Measurements from ENCODE around the gene CIP2A.

- TF ChIP-seq, protein P1, sequence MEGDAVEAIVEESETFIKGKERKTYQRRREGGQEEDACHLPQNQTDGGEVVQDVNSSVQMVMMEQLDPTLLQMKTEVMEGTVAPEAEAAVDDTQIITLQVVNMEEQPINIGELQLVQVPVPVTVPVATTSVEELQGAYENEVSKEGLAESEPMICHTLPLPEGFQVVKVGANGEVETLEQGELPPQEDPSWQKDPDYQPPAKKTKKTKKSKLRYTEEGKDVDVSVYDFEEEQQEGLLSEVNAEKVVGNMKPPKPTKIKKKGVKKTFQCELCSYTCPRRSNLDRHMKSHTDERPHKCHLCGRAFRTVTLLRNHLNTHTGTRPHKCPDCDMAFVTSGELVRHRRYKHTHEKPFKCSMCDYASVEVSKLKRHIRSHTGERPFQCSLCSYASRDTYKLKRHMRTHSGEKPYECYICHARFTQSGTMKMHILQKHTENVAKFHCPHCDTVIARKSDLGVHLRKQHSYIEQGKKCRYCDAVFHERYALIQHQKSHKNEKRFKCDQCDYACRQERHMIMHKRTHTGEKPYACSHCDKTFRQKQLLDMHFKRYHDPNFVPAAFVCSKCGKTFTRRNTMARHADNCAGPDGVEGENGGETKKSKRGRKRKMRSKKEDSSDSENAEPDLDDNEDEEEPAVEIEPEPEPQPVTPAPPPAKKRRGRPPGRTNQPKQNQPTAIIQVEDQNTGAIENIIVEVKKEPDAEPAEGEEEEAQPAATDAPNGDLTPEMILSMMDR (IDR thresholded peaks at IDR 0.05; ENCODE audit: low read depth, low read length, poor library complexity, severe bottlenecking), result no peak
- TF ChIP-seq EZH2phosphoT487 (IDR thresholded peaks at IDR 0.05; ENCODE audit: borderline replicate concordance, low read length), result no peak
Observed at GRCh38 chr3:108525256-108525655, 64.0 kb downstream of the CIP2A start.
